Measurements from ENCODE around the gene TUBB2A. TPM values are rescaled to one million over a fixed set of nuclear protein-coding genes. Genes with fewer than 3 reads are reported as not detected.

Gene TUBB2A
- total and polyA plus RNA-seq, 2 of the 8 experiments (the other 6 are each of a cell fraction or from before 2014, with no cell fraction given) = 315 to 330 TPM

DNA sequence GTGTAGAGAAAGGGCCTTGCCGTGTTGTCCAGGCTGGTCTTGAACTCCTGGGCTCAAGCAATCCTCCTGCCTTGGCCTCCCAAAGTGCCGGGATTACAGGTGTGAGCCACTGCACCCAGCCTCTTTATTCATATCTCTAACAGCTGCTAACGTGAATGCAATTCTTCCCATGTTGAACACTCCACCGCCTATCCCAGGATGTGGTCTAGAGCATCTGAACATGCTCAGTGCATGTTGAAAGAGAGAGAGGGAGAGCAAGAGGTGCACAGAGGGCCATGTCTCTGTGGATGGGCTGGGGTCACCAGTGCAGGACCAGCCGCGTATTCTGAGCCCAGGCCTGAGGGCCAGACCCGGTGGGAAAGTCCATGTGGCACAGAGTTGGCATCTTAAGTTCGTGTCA is 12.8 kb downstream of the TUBB2A start:
- Histone ChIP-seq H3K18ac (ENCODE audit: extremely low read depth, low read length) (no peak overlapping the region), H2BK20ac (ENCODE audit: low read length) (no peak overlapping the region), H4K91ac (replicated peaks; ENCODE audit: insufficient read length, low read length) (no peak overlapping the region), H4K20me1 (replicated peaks in 1 of 2; ENCODE audit: control insufficient read depth in 1 of 2, insufficient read depth in 2 of 2, low read length in 2 of 2) (no peaks in the 10 kb centered on the region), H3K4ac (replicated peaks; ENCODE audit: insufficient read length, low read depth, low read length) (no peak overlapping the region), H3K27ac (ENCODE audit: low read depth, low read length) (peak overlapping the region; percentile 19; the same call in 1 of the 2 replicates), H2BK120ac (replicated peaks; ENCODE audit: low read depth, low read length) (no peak overlapping the region), H2BK15ac (ENCODE audit: low read length) (no peak overlapping the region), H3K36me3 (ENCODE audit: control insufficient read depth in 2 of 4, insufficient read depth in 4 of 4, low read length in 3 of 4) (peaks cover 7 to 54% (median 25%) of the 10 kb centered on the region in 4 experiments; a peak in 7 of 8 replicates), H3K23ac (ENCODE audit: insufficient read length) (no peak overlapping the region), H3K4me1 (replicated peaks in 1 of 4; ENCODE audit: control insufficient read depth in 3 of 4, insufficient read depth in 4 of 4, low read length in 3 of 4) (peaks cover 2 to 7% (median 3%) of the 10 kb centered on the region in 4 experiments; a peak in 6 of 7 replicates), H3K14ac (ENCODE audit: insufficient read length) (no peak overlapping the region), H3K79me1 (ENCODE audit: low read depth, low read length) (peaks cover 3% of the 10 kb centered on the region), H3K56ac (replicated peaks; ENCODE audit: insufficient read length, low read depth, low read length) (no peak overlapping the region), H2AK5ac (ENCODE audit: low read depth, low read length) (no peak overlapping the region), H3K4me3 (ENCODE audit: extremely low read depth in 1 of 4, insufficient read depth in 2 of 4, low read depth in 3 of 4, low read length in 4 of 4) (no peak overlapping the region), H3K9me3 (ENCODE audit: insufficient read depth in 2 of 2, low read depth in 1 of 2, low read length in 1 of 2) (no peaks in the 10 kb centered on the region), H4K8ac (ENCODE audit: extremely low read depth, insufficient read depth, low read length) (no peak overlapping the region), H2AFZ (ENCODE audit: low read length) (no peak overlapping the region), H3K79me2 (ENCODE audit: control insufficient read depth in 1 of 2, insufficient read depth in 2 of 2, low read length in 2 of 2) (no peaks in the 10 kb centered on the region), H3K9ac (replicated peaks in 1 of 4; ENCODE audit: extremely low read depth in 1 of 4, low read depth in 3 of 4, low read length in 3 of 4) (no peak overlapping the region), H3K27me3 (replicated peaks in 1 of 4; ENCODE audit: control insufficient read depth in 3 of 4, extremely low read depth in 1 of 4, insufficient read depth in 3 of 4, low read length in 3 of 4) (no peaks in the 10 kb centered on the region), H2BK5ac (ENCODE audit: low read depth, low read length) (no peak overlapping the region), H2BK12ac (ENCODE audit: low read depth, low read length) (no peak overlapping the region), H4K5ac (ENCODE audit: insufficient read length, low read depth, low read length) (no peak overlapping the region), H3K23me2 (ENCODE audit: low read depth, low read length) (peaks cover 8% of the 10 kb centered on the region; the same call in 1 of the 2 replicates), H3K4me2 (ENCODE audit: insufficient read depth in 1 of 2, low read depth in 2 of 2, low read length in 2 of 2) (no peak overlapping the region)
- CTCF ChIA-PET (ENCODE audit: partially characterized antibody) = interaction anchor here (0.6 to 2.0 kb wide), 3 partner anchors 12 to 107 kb away, joined by 4 to 5 read pairs (median 4); no protein-coding TSS in a partner anchor
- DNase-seq (ENCODE audit: low read depth in 1 of 2, low spot score in 2 of 2) (no peak), FAIRE-seq (no peak)
- TF ChIP-seq KDM5A (IDR thresholded peaks at IDR 0.05; ENCODE audit: low read length) (no peak), POU5F1 (IDR thresholded peaks at IDR 0.05; ENCODE audit: low read depth, low read length) (no peak), CHD2 (IDR thresholded peaks at IDR 0.05; ENCODE audit: low read length) (no peak), POLR2A (IDR thresholded peaks at IDR 0.05; ENCODE audit: control extremely low read depth in 1 of 2, low read depth in 2 of 2, low read length in 2 of 2) (no peak), TBP (IDR thresholded peaks at IDR 0.05; ENCODE audit: low read depth, low read length) (no peak), ATF2 (IDR thresholded peaks at IDR 0.05; ENCODE audit: low read length) (no peak), HDAC6 (IDR thresholded peaks at IDR 0.05; ENCODE audit: low read depth, low read length) (no peak), NANOG (IDR thresholded peaks at IDR 0.05; ENCODE audit: insufficient read depth, low read depth, low read length, poor library complexity, severe bottlenecking) (no peak), EZH2 (IDR thresholded peaks at IDR 0.05; ENCODE audit: low read depth, low read length, severe bottlenecking) (no peak), TEAD4 (IDR thresholded peaks at IDR 0.05; ENCODE audit: low read depth, low read length) (no peak), MAFK (IDR thresholded peaks at IDR 0.05; ENCODE audit: low read depth, low read length) (no peak), TAF1 (IDR thresholded peaks at IDR 0.05; ENCODE audit: low read depth, low read length) (no peak), SP2 (IDR thresholded peaks at IDR 0.05; ENCODE audit: low read length) (no peak), BRCA1 (IDR thresholded peaks at IDR 0.05; ENCODE audit: low read depth, low read length) (no peak)
- 82% methylated on average over 8 of the region's 8 CpGs; no CpG with 5 or more reads in 1 of the 2 experiments for WGBS, 2 experiments (ENCODE audit: extremely low coverage in 1 of 2, insufficient coverage in 1 of 2, insufficient read length in 1 of 2, insufficient replicate concordance in 2 of 2, low coverage in 1 of 2, low lambda C conversion rate in 2 of 2, missing lambda C conversion rate in 1 of 2)
- POLR2A ChIA-PET (ENCODE audit: partially characterized antibody) = interaction anchor here (1.0 to 7.3 kb wide), 4 partner anchors 6 to 86 kb away, joined by 3 to 56 read pairs (median 21); no protein-coding TSS in a partner anchor
